Mesodermal cell (in vitro differentiated cells): ENCODE measurements around the gene S100PBP.

Source experiments
- H3K27ac ChIP-seq: 2 replicates; pipeline ENCODE4 v1.7.0; 2013; ENCODE audit warnings: mild to moderate bottlenecking, low read depth, low read length, moderate library complexity; ENCODE audit not compliant: severe bottlenecking
- H3K36me3 ChIP-seq: 2 replicates; pipeline ENCODE4 v1.7.1; 2013; ENCODE audit warnings: mild to moderate bottlenecking, low read length, moderate library complexity; ENCODE audit not compliant: control insufficient read depth, insufficient read depth
- H3K4me1 ChIP-seq: one replicate; pipeline ENCODE4 v1.7.1; 2013; ENCODE audit warnings: mild to moderate bottlenecking, low read length; ENCODE audit not compliant: insufficient read depth, control insufficient read depth, poor library complexity, severe bottlenecking
- H3K4me3 ChIP-seq: 2 replicates; pipeline ENCODE4 v1.7.0; 2013; ENCODE audit warnings: low read length, control low read depth, mild to moderate bottlenecking; ENCODE audit not compliant: insufficient read depth, poor library complexity, severe bottlenecking; ENCODE audit errors: extremely low read depth
- H3K9me3 ChIP-seq: 2 replicates; pipeline ENCODE4 v1.7.1; 2013; ENCODE audit warnings: mild to moderate bottlenecking, low read length, moderate library complexity; ENCODE audit not compliant: control insufficient read depth
- WGBS, 2 experiments: methylation state at CpG; one replicate each; pipeline ENCODE4 v1.1.5; 2013; ENCODE audit warnings: missing lambda C conversion rate in 2 of 2; ENCODE audit not compliant: insufficient coverage in 2 of 2; 5-methylcytosine and 5-hydroxymethylcytosine counted together

S100PBP gene

GRCh38 chr1:32830092-32830852 lies 12.8 kb downstream of the S100PBP start:
- H3K4me3 ChIP-seq, result no peak overlapping the region
- no peaks in the 10 kb centered on the region for H3K9me3 ChIP-seq
- H3K36me3 ChIP-seq, result peaks cover 82% of the 10 kb centered on the region
- H3K4me1 ChIP-seq, result no peaks in the 10 kb centered on the region
- 92 to 93% methylated on average over 2 to 3 of the region's 6 CpGs for WGBS, 2 experiments
- no peak overlapping the region for H3K27ac ChIP-seq

- no peak overlapping the region for H3K4me3 ChIP-seq
- H3K4me1 ChIP-seq, result no peaks in the 10 kb centered on the region
- WGBS, 2 experiments, result no CpG with 5 or more reads among the region's 1 CpG
- H3K9me3 ChIP-seq, result no peaks in the 10 kb centered on the region
- H3K27ac ChIP-seq, result no peak overlapping the region
- peaks cover 75% of the 10 kb centered on the region for H3K36me3 ChIP-seq
Measured at GRCh38 chr1:32831878-32832277, 14.4 kb downstream of the S100PBP start.

DNA sequence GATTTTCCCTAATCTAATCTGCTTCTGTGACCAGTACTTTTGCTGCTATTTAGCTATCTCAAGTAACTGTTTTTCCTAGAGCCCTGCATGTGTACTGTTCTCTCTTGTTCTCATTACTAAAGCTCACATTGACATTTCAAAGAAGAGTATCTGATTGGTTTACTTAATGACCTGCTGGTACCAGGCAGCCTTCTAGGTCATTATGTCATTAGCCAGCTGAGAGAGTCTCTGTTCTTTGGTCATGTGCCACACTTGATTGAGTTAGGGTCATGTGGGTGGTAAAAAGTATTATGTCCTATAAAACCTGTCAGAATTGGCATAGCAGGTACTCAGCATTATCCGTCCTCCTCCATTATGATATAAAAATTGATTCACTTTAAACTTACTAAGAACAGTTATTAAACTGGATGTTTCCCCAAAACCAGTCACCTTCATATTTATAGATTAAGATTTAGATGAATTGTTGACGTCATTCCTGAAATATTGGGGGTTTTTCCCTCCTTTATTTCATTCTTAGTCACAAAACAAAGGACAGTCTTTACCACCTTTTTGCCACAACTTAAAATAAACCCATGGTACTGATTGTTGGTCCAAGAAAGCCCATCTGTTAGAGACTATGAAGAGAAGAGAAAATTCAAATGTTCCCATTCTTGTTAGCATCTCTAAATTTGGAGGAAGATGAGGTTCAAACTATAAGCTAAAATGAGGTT lies 31.1 kb downstream of the S100PBP start:
- Histone ChIP-seq H3K4me3 (no peak overlapping the region), H3K27ac (no peak overlapping the region), H3K4me1 (no peaks in the 10 kb centered on the region), H3K9me3 (no peaks in the 10 kb centered on the region), H3K36me3 (peaks cover 34% of the 10 kb centered on the region)
- no CpG with 5 or more reads among the region's 2 CpGs for WGBS, 2 experiments

DNA sequence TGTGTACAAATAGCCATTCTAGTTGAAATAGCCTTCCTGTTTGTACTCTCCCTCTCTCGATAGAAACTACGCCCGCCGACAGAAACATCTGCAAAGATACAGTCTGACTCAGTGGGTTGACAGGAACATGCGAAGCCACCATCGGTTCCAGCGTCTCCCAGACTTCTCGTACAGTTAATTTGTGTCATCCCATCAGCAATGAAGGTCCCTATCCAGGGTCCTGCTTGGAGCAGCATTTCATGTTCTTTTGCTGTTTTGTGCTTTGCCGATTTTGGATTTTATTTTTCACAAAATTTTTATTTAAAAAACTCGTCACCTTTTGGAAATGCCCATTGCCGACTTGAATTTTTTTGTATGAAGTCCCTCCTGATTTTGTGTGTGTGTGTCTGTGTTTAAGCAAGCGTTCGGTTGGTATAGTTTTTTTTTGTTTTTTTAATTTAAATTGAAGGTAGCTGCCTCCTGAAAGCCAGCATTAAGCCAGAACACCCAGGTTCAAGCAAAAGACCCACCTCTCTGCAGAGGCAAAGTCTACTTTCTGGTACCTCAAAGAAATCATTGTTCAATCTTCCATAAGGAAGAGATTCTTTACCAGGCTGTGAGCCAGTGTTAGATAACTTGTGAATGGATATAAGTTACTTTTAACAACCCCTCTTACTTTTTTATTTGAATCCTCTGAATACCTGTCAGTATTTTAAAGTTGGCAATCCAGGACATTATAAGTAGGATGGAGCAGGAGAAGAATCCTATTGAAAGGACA lies 38.6 kb downstream of the S100PBP start:
- no peaks in the 10 kb centered on the region for H3K9me3 ChIP-seq
- peaks cover 51% of the 10 kb centered on the region for H3K36me3 ChIP-seq
- H3K27ac ChIP-seq, result no peak overlapping the region
- no peak overlapping the region for H3K4me3 ChIP-seq
- 96 to 98% methylated on average over 10 to 11 of the region's 13 CpGs for WGBS, 2 experiments
- no peaks in the 10 kb centered on the region for H3K4me1 ChIP-seq

- H3K4me1 ChIP-seq, result peaks cover 5% of the 10 kb centered on the region
- no peaks in the 10 kb centered on the region for H3K9me3 ChIP-seq
- 80% methylated on average over 1 of the region's 2 CpGs; no CpG with 5 or more reads in 1 of the 2 experiments for WGBS, 2 experiments
- no peak overlapping the region for H3K4me3 ChIP-seq
- H3K36me3 ChIP-seq, result peaks cover 53% of the 10 kb centered on the region
- no peak overlapping the region for H3K27ac ChIP-seq
Measured at GRCh38 chr1:32858136-32858535, 40.7 kb downstream of the S100PBP start.

GRCh38 chr1:32858791-32859190 lies 41.3 kb downstream of the S100PBP start:
- Histone ChIP-seq H3K36me3 (peaks cover 56% of the 10 kb centered on the region), H3K4me1 (peaks cover 5% of the 10 kb centered on the region), H3K4me3 (no peak overlapping the region), H3K27ac (no peak overlapping the region), H3K9me3 (no peaks in the 10 kb centered on the region)
- WGBS, 2 experiments, result 93 to 98% methylated on average over 5 of the region's 7 CpGs

- H3K9me3 ChIP-seq, result no peaks in the 10 kb centered on the region
- H3K27ac ChIP-seq, result no peak overlapping the region
- H3K4me3 ChIP-seq, result no peak overlapping the region
- 100% methylated on average over 1 of the region's 2 CpGs; no CpG with 5 or more reads in 1 of the 2 experiments for WGBS, 2 experiments
- H3K36me3 ChIP-seq, result peaks cover 56% of the 10 kb centered on the region
- H3K4me1 ChIP-seq, result peaks cover 5% of the 10 kb centered on the region
Measured at GRCh38 chr1:32859915-32860314, 42.5 kb downstream of the S100PBP start.

DNA sequence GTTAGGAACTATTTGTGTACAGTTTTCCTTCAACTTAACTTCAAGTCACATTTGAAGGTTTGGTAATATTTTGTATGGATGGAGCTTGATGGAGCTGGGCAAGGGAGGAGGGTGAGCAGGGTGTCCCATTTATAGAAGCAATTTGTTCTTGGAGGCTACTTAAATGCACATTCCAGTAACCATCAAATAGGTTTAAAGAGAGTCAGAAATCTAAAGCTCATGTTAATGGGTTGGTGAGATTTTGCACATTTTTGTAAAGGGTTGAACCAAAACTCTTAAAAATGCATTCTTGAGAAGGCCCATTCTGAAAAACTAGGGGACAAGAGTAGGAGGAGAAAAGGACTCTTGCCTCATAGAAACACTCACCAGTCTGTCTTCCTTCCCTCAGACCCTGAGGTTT lies 43.1 kb downstream of the S100PBP start:
- Histone ChIP-seq H3K9me3 (no peaks in the 10 kb centered on the region), H3K36me3 (peaks cover 49% of the 10 kb centered on the region), H3K4me1 (peaks cover 5% of the 10 kb centered on the region), H3K27ac (no peak overlapping the region), H3K4me3 (no peak overlapping the region)

- WGBS, 2 experiments, result 70 to 90% methylated on average over 2 to 3 of the region's 3 CpGs
- Histone ChIP-seq H3K27ac (no peak overlapping the region), H3K36me3 (peaks cover 36% of the 10 kb centered on the region), H3K4me1 (peaks cover 5% of the 10 kb centered on the region), H3K9me3 (no peaks in the 10 kb centered on the region), H3K4me3 (no peak overlapping the region)
Measured at GRCh38 chr1:32861904-32862695, 44.6 kb downstream of the S100PBP start.

- Histone ChIP-seq H3K9me3 (no peaks in the 10 kb centered on the region), H3K27ac (no peak overlapping the region), H3K4me1 (peaks cover 5% of the 10 kb centered on the region), H3K36me3 (peaks cover 27% of the 10 kb centered on the region), H3K4me3 (no peak overlapping the region)
- WGBS, 2 experiments, result 88 to 98% methylated on average over 3 of the region's 4 CpGs
Measured at GRCh38 chr1:32863218-32863880, 45.9 kb downstream of the S100PBP start.
